Esophagus muscularis mucosa (tissue), 3 donors: ENCODE results near the gene NT5C1A.

Source experiments
- EP300 ChIP-seq: sonication (generic); formaldehyde crosslinking; IDR thresholded peaks from one replicate; pipeline ENCODE4 v1.6.1; 2017; ENCODE audit warnings: antibody characterized with exemption
- POLR2AphosphoS5 ChIP-seq, 2 donors: sonication (generic); formaldehyde crosslinking; IDR thresholded peaks; one replicate each; pipeline ENCODE4 v1.6.1; 2017; ENCODE audit warnings: antibody characterized with exemption in 2 of 2

DNA sequence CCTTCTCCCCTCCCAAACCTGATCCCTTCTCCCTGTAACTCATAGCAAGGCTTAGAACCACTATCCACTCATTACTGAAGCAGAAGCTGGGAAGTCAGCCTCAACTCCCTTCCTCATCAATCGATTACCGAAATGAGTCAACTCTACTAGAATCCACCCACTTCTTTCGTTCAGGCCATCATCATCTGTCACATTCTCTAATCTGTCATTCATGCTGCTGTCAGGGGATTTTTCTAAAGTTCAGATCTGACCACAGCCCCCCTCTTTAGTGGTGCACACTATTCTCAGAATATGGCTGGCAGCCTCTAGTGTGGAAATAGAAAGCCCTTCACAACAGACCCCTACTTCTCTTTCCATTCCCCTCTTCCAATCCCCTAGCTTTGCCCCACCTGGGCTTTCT, 5.1 kb downstream of the NT5C1A start:
- TF ChIP-seq EP300 (no peak), POLR2AphosphoS5 (IDR thresholded peaks at IDR 0.05) (no peak)
